Gastroesophageal sphincter (tissue), 3 donors: ENCODE data around the gene GRAMD1A.

Source experiments
- CTCF ChIP-seq, 4 experiments: fragments of 200-600 bp in 2 of 4; fragments of 450-650 bp in 2 of 4; sonication (generic) in 1 of 4; IDR thresholded peaks; one replicate each; pipeline ENCODE4 v1.5.1; 2017 to 2019; ENCODE audit warnings: antibody characterized with exemption in 4 of 4, mild to moderate bottlenecking in 2 of 4, moderate library complexity in 2 of 4
- EP300 ChIP-seq: sonication (generic); formaldehyde crosslinking; IDR thresholded peaks from one replicate; pipeline ENCODE4 v1.6.1; 2017; ENCODE audit warnings: antibody characterized with exemption, mild to moderate bottlenecking
- POLR2A ChIP-seq, 2 donors: fragments of 450-650 bp; IDR thresholded peaks; one replicate each; pipeline ENCODE4 v1.6.1; 2017; ENCODE audit warnings: antibody characterized with exemption in 2 of 2, mild to moderate bottlenecking in 2 of 2, moderate library complexity in 1 of 2
- POLR2AphosphoS5 ChIP-seq: sonication (generic); formaldehyde crosslinking; IDR thresholded peaks from one replicate; pipeline ENCODE4 v1.6.1; 2017; ENCODE audit warnings: antibody characterized with exemption

GRCh38 chr19:34963573-34964406 is 36.3 kb upstream of the GRAMD1A start, which contains the start of gene ZNF792:
- TF ChIP-seq CTCF (IDR thresholded peaks at IDR 0.05) = no peak
- TF ChIP-seq EP300 = no peak
- no peak for TF ChIP-seq POLR2A (IDR thresholded peaks at IDR 0.05)
- peak; percentile 33 for TF ChIP-seq POLR2AphosphoS5
